Endometrial microvascular endothelial cells (primary cell): Measurements from ENCODE around the gene WNT5A. TPM values are rescaled to one million over a fixed set of nuclear protein-coding genes. Genes with fewer than 3 reads are reported as not detected.

Experiments used
- in situ Hi-C: cut with HindIII; loops from 2 replicates; pipeline ENCODE4 v1.10.0; 2017; ENCODE audit warnings: low sequenced_read_pairs, low pct_unique_long_range_greater_than_20kb; ENCODE audit errors: inconsistent ontology term
- total RNA-seq: library from RNA; depleted of rRNA; stranded (reverse); fragments of >200 nt; gene quantifications from one replicate; pipeline ENCODE4 v1.2.3, GENCODE V29; 2015; ENCODE audit errors: inconsistent ontology term

The WNT5A gene
- total RNA-seq: 2.0 TPM

DNA sequence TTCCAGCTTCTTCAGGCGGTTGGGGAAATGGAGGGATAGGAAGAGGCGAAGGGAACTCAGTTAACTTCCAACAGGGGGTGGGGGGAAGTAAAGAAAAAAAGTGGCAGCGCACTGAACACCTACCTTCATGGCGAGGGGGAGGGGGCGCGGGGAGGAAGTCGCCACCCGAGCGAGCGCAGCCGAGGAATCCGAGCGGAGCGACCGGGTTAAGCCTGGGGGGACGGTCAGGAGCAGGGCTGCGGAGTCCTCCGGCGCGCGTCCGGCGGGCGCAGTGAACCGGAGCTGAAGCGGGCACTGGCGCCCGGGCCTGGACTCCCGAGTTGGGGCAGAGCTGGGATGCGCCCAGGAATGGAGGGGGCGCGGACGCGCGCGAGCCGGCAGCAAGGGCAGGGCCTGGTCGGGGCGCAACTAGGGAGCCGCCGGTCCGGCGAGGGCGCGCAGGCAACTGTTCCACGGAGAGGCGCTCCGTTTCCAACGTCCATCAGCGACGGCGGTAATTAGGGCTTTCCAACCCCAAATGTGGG lies at the start of gene WNT5A:
Gene WNT5A (minus strand): TSS at position 450 of the 524 bp plus-strand sequence. CDS start 321 bp downstream, at position 129.
- in situ Hi-C loops: loop anchor here (25.0 kb wide), 1 partner anchor 775 kb away; no protein-coding TSS in a partner anchor

DNA sequence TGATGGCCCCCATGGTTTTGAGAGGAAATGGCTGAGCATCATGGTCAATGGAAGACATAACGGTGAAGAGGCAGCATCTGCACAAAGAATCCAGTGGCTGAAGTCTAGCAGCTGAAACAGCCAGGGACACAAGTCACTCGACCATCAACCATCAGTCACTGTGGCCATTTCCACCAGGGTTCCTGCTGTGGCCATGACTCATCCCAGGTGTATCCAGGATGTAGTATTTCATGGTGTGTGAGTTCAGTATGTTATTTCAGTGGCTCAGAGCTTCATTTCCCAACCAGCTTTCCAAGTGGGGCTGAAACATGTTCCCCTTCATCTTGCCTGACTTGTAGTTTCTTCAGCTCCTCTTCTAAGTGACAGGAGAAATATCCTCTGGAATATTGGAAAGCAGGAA lies 47.8 kb upstream of the WNT5A start:
- in situ Hi-C loops: no loop called here

DNA sequence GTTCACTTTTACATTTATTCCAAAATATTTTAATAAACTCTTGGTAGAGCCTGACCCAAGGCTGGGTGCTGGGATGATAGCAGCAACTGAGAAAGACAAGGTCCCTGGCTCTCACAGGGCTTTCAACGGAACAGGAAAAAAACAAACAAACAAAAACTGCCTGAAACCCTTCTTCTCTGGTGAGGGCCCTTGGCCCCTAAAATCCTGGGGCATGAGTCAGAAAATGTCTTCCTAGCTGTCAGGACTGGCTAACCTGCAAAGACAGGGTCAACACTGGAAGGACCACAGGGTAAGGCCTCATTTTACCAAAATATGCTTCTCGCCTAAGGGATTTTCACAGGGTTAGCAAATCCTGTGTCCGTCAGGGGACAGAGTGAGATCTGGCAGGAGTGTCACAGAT lies 45.7 kb upstream of the WNT5A start:
- in situ Hi-C loops: no loop called here

GRCh38 chr3:55531321-55531720 lies 44.2 kb upstream of the WNT5A start:
- in situ Hi-C loops: no loop called here

DNA sequence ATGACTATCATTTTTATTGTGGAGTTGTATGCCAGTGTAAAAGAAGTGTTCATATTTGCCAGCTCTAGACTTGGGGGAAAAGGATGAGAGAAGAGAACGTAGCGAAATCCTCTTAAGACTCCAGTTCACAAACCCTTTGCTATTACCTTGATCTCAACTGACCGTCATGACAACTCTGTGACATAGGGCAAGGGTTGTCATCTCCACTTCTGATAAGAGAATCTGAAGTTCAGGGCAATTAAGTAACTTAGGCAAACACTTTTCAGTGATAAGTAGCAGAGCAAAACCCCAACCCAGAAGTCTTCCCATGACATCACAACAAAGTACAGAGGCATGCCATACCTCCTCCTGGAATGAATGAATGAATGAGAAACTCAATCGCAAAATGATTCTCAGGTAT lies 40.3 kb upstream of the WNT5A start:
- in situ Hi-C loops: no loop called here

- in situ Hi-C loops: no loop called here
Observed at GRCh38 chr3:55526332-55527030, 39.4 kb upstream of the WNT5A start.

- in situ Hi-C loops: no loop called here
Observed at GRCh38 chr3:55525436-55525835, 38.3 kb upstream of the WNT5A start.

- in situ Hi-C loops: no loop called here
Observed at GRCh38 chr3:55524565-55525244, 37.6 kb upstream of the WNT5A start.

DNA sequence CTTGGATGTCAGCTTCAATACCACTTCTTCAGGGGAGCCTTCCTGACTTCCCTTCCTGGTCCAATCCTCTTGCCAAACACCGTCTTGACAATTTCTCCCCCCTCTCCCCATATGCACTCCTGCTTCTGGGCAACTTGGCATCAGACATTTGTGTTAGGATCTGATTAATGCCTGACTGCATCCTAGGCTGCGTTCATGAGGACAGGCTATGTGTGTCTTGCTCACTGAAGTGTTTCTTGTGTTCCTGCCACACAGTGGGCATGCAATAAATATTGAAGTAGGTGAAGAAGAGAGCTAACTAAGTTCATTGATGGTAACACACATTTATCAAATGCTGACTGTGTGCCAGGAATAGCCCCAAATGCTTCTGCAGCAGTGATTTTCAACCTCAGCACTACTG lies 36.4 kb upstream of the WNT5A start:
- in situ Hi-C loops: no loop called here

GRCh38 chr3:55521738-55522421 lies 34.8 kb upstream of the WNT5A start:
- in situ Hi-C loops: no loop called here

- in situ Hi-C loops: no loop called here
Observed at GRCh38 chr3:55521064-55521737, 34.1 kb upstream of the WNT5A start.

GRCh38 chr3:55519019-55519418 lies 31.9 kb upstream of the WNT5A start:
- in situ Hi-C loops: no loop called here

DNA sequence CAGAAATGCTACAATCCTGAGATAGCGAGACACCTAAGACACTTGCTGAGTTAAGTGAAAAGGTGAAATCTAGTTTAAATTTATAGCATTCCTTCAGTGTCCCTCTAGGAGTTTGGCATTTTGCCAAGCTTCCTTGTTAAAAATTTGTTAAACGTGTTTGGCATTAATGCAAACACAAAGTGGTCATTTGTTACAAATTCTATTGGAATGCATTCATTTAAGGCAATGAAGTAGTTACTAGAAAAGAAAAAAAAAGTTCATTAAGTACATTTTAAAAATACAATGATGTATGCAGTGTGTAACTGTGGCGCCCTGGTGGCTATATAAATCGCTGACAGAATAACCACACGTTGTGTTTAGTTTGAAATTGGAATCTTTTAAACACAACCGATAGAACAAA lies 31.3 kb upstream of the WNT5A start:
- in situ Hi-C loops: no loop called here

DNA sequence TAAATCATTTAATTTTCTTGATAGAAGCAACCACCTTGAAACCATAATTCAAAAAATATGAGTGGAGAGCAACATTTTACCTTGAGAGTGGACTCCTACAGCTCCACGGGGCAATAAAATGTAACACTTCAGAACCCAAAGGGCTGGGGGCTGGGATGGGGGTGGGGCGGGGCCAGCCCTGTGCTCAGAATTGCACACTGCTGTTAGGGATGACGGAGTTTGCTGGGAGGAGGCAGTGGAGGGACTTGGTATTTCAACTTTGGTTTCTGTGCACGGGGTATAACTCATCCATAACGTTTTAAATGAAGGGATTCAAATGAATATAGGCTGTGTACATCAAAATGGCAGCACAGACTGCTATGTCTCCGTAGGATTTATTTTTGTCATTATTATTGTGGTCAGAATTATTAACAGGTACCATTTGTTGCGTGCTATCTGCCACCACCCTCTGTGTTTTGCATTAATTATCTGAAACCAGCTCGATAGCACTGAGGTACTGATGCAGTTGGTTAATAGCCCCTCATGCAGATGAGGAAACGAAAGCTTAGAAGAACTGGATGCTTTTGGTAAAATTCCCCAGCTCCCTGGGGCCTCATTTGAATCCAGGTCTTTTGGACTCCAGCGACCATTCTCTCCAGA lies 29.4 kb upstream of the WNT5A start:
- in situ Hi-C loops: no loop called here

DNA sequence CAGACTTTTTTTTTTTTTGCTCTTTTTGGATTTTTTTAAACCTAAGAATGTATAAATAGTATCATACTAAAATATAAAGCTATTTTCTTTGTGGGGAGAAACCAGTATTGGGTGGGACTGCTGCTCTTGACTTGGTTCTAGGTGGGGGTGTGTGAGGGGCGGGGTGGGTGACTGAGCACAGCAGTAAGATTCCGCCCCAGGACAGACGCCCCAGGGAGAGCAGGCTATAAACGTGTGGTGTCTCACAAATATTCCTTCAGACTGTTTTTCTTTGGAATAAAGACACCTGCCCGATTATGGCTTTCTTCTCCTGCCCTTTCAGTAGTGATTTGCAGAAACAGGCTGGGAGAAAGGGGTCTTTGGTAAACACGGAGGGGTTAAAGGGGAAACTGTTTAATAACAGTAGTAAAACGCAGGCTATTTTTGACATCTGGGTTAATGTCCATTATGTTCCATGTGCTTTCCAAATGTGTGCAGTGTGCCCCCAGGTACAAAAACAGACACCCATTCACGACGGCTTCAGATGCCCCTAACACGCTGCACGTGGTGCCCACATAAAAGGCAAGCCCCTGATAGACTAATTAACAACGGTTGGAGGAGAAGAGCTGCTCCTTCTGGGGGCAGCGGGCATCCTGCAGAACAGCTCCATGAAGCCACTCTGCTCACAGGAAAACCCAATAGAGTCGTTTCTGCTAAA lies 28.6 kb upstream of the WNT5A start:
- in situ Hi-C loops: no loop called here

- in situ Hi-C loops: no loop called here
Observed at GRCh38 chr3:55514962-55515361, 27.9 kb upstream of the WNT5A start.

- in situ Hi-C loops: no loop called here
Observed at GRCh38 chr3:55512571-55513343, 25.7 kb upstream of the WNT5A start.
